ENCODE measurements around the gene WDR18.

- TF ChIP-seq, protein P1, sequence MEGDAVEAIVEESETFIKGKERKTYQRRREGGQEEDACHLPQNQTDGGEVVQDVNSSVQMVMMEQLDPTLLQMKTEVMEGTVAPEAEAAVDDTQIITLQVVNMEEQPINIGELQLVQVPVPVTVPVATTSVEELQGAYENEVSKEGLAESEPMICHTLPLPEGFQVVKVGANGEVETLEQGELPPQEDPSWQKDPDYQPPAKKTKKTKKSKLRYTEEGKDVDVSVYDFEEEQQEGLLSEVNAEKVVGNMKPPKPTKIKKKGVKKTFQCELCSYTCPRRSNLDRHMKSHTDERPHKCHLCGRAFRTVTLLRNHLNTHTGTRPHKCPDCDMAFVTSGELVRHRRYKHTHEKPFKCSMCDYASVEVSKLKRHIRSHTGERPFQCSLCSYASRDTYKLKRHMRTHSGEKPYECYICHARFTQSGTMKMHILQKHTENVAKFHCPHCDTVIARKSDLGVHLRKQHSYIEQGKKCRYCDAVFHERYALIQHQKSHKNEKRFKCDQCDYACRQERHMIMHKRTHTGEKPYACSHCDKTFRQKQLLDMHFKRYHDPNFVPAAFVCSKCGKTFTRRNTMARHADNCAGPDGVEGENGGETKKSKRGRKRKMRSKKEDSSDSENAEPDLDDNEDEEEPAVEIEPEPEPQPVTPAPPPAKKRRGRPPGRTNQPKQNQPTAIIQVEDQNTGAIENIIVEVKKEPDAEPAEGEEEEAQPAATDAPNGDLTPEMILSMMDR (IDR thresholded peaks at IDR 0.05) = no peak
- TF ChIP-seq POLR2A (IDR thresholded peaks at IDR 0.05) = no peak
These were observed 10.2 kb upstream of the WDR18 start for GRCh38 chr19:973726-974563.
